SK-N-MC (cell line): Measurements from ENCODE around the gene MCU.

Experiments
- DNase-seq: peaks from one replicate; pipeline ENCODE4 v3.0.0-alpha.2; 2011; ENCODE audit warnings: low read depth, low spot score
- H3K27ac ChIP-seq: fragments of 200-600 bp; sonication (generic); 2 replicates; pipeline ENCODE4 v1.5.1; 2016; ENCODE audit warnings: mixed run types
- H3K36me3 ChIP-seq: fragments of 200-600 bp; sonication (generic); 2 replicates; pipeline ENCODE4 v1.6.1; 2017; ENCODE audit warnings: antibody characterized with exemption, low read length, mixed read lengths; ENCODE audit not compliant: insufficient read depth
- H3K4me3 ChIP-seq: fragments of 200-600 bp; sonication (generic); 2 replicates; pipeline ENCODE4 v1.5.1; 2016
- H3K9ac ChIP-seq: fragments of 200-600 bp; sonication (generic); 2 replicates; pipeline ENCODE4 v1.8.0; 2017; ENCODE audit warnings: mixed run types, mixed read lengths; ENCODE audit not compliant: insufficient read length
- H3K9me3 ChIP-seq: fragments of 200-600 bp; sonication (generic); 2 replicates; pipeline ENCODE4 v1.6.1; 2017; ENCODE audit warnings: low read depth, mild to moderate bottlenecking, antibody characterized with exemption, low read length, moderate library complexity, mixed read lengths
- EZH2 ChIP-seq: fragments of 200-600 bp; sonication (generic); IDR thresholded peaks from one replicate; pipeline ENCODE4 v1.6.1; 2017; ENCODE audit warnings: antibody characterized with exemption
- FOXP2 ChIP-seq: optimal IDR thresholded peaks from 2 replicates; pipeline ENCODE3; 2011; ENCODE audit warnings: mild to moderate bottlenecking, moderate library complexity; ENCODE audit not compliant: insufficient read depth; ENCODE audit errors: extremely low read length, control extremely low read depth
- POLR2AphosphoS5 ChIP-seq: IDR thresholded peaks from 2 replicates; pipeline ENCODE4 v1.6.1; 2012; ENCODE audit warnings: mild to moderate bottlenecking, low read depth, low read length, borderline replicate concordance

MCU gene

DNA sequence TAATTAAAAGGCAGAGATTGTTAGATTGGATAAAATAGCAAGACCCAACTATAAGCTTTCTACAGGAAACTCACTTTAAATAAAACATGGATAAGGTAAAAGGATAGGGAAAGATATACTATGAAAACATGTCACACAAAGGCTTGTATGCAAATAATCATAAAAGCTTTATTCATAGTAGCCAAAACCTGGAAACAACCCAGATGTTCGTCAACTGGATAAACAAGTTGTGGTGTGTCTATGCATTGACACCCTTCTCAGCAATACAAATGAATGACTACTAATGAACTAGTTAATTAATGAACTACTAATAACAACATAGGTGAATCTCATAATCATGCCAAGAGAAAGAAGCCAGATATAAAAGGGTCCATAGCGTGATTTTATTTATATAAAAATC lies 163.8 kb downstream of the MCU start:
- TF ChIP-seq FOXP2 (no peak), EZH2 (no peak), POLR2AphosphoS5 (no peak)
- Histone ChIP-seq H3K27ac (no peak overlapping the region), H3K36me3 (no peaks in the 10 kb centered on the region), H3K9ac (no peak overlapping the region), H3K9me3 (no peaks in the 10 kb centered on the region), H3K4me3 (no peak overlapping the region)
- no peak for DNase-seq

GRCh38 chr10:72858067-72858466 lies 166.1 kb downstream of the MCU start:
- no peaks in the 10 kb centered on the region for H3K36me3 ChIP-seq
- no peak for DNase-seq
- H3K9ac ChIP-seq: no peak overlapping the region
- H3K4me3 ChIP-seq: no peak overlapping the region
- H3K27ac ChIP-seq: no peak overlapping the region
- H3K9me3 ChIP-seq: no peaks in the 10 kb centered on the region
- TF ChIP-seq FOXP2: no peak
- TF ChIP-seq POLR2AphosphoS5: no peak
- TF ChIP-seq EZH2: no peak

GRCh38 chr10:72862957-72863356 lies 171.0 kb downstream of the MCU start:
- no peak overlapping the region for H3K27ac ChIP-seq
- no peak overlapping the region for H3K9ac ChIP-seq
- DNase-seq: no peak
- no peaks in the 10 kb centered on the region for H3K36me3 ChIP-seq
- no peaks in the 10 kb centered on the region for H3K9me3 ChIP-seq
- TF ChIP-seq FOXP2 (no peak), EZH2 (no peak), POLR2AphosphoS5 (no peak)
- no peak overlapping the region for H3K4me3 ChIP-seq

GRCh38 chr10:72875250-72876055 lies 183.5 kb downstream of the MCU start:
- TF ChIP-seq EZH2: no peak
- TF ChIP-seq FOXP2: no peak
- no peak for TF ChIP-seq POLR2AphosphoS5
- H3K36me3 ChIP-seq: no peaks in the 10 kb centered on the region
- no peaks in the 10 kb centered on the region for H3K9me3 ChIP-seq
- no peak overlapping the region for H3K27ac ChIP-seq
- no peak overlapping the region for H3K9ac ChIP-seq
- no peak for DNase-seq
- no peak overlapping the region for H3K4me3 ChIP-seq

DNA sequence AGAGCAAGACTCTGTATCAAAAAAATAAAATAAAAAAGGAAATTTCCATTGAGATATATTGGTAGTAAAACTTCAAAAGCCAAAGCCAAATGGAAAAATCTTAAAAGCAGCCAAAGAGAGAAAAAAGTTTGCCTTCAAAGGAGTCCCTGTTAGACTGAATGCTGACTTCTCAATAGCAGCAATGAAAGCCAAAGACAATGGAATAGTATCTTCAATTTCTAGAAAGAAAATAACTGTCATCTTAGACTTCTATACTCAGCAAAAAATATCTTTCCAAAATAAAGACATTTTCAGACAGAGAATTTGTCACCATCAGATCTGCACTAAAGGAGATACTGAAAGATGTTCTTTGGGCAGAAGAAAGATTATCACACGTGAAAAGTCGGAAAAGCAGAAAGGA lies 187.3 kb downstream of the MCU start:
- Histone ChIP-seq H3K27ac (no peak overlapping the region), H3K9me3 (no peaks in the 10 kb centered on the region), H3K36me3 (no peaks in the 10 kb centered on the region), H3K4me3 (no peak overlapping the region), H3K9ac (no peak overlapping the region)
- TF ChIP-seq POLR2AphosphoS5 (no peak), FOXP2 (no peak), EZH2 (no peak)
- no peak for DNase-seq

DNA sequence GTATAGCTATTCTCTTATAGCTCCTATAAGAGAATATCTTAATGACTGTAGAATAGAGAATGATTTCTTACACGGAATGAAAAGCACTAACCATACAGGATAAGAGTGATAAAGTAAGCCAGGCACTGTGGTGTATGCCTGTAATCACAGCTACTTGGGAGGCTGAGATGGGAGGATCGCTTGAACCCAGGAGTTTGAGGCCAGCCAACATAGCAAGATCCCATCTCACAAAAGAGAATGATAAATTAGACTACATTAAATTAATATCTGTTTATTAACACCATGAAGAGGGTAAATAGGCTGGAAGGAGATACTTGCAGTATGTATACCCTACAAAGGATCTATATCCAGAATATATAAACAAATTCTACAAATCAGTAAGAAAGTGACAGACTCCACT lies 189.3 kb downstream of the MCU start:
- TF ChIP-seq FOXP2 (no peak), POLR2AphosphoS5 (no peak), EZH2 (no peak)
- H3K36me3 ChIP-seq: no peaks in the 10 kb centered on the region
- DNase-seq: no peak

DNA sequence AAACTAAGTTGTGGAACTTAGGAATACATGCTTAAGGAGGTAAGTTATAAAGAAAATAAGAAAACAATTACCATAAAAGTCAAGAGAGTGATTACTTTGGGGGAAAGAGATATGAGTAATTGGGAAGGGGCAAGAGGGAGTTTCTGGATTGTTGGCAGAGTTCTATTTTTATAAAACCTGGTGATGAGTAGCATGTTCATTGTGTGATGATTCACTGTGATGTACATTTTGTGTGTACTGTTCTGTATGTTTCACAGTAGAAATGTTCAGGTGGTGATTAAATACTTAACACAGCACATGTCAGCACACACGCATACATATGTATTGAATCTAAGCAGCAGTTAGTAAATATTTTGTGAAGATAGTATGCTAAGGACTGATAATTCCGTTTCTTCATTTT lies 191.9 kb downstream of the MCU start:
- no peak overlapping the region for H3K9ac ChIP-seq
- H3K4me3 ChIP-seq: no peak overlapping the region
- no peaks in the 10 kb centered on the region for H3K36me3 ChIP-seq
- no peaks in the 10 kb centered on the region for H3K9me3 ChIP-seq
- TF ChIP-seq FOXP2 (no peak), EZH2 (no peak), POLR2AphosphoS5 (no peak)
- DNase-seq: no peak
- no peak overlapping the region for H3K27ac ChIP-seq

More for the DNA sequence above, 189.3 kb downstream of the MCU start:
- H3K9me3 ChIP-seq: no peaks in the 10 kb centered on the region
- H3K4me3 ChIP-seq: no peak overlapping the region
- H3K27ac ChIP-seq: no peak overlapping the region
- no peak overlapping the region for H3K9ac ChIP-seq

- DNase-seq: no peak
Measured at GRCh38 chr10:72885953-72886352, 194.0 kb downstream of the MCU start.

More at GRCh38 chr10:72885953-72886352, 194.0 kb downstream of the MCU start:
- H3K27ac ChIP-seq: no peak overlapping the region
- no peaks in the 10 kb centered on the region for H3K36me3 ChIP-seq
- H3K9ac ChIP-seq: no peak overlapping the region
- no peak overlapping the region for H3K4me3 ChIP-seq
- H3K9me3 ChIP-seq: no peaks in the 10 kb centered on the region
- TF ChIP-seq POLR2AphosphoS5: no peak
- no peak for TF ChIP-seq FOXP2
- TF ChIP-seq EZH2: no peak
